Sciatic nerve (tissue), 2 donors: ENCODE measurements around the gene SYNPR. TPM values are rescaled to one million over a fixed set of nuclear protein-coding genes. Genes with fewer than 3 reads are reported as not detected.

Source experiments
- ATAC-seq: fragments of 200-7000 bp; cut with Tn5 transposase; one replicate; pipeline ENCODE4 v1.9.1; 2020; ENCODE audit warnings: mild to moderate bottlenecking, moderate library complexity
- DNase-seq: peaks from one replicate; pipeline ENCODE4 v3.0.0-alpha.2; 2020; ENCODE audit warnings: low spot score
- intact Hi-C: fragments of 100-400 bp; cut with DNase I; formaldehyde crosslinking; loops from one replicate; pipeline ENCODE4 v1.14.2; 2022
- total RNA-seq: library from RNA; stranded (reverse); fragmentation: NEBNext Ultra II Directional; extraction: Animal tissue kit (Norgen Biotek cat#: 25700); gene quantifications from one replicate; pipeline ENCODE4 v1.2.1, GENCODE V29; 2021
- donor health status: DM: no; HTN: no; CAD: no.
- donor health status: DM: no; HTN: no; CAD: no.

The SYNPR gene
- total RNA-seq, 1 donor from 2014 or later: not detected

- intact Hi-C loops: loop anchor here (10.0 kb wide), 1 partner anchor 469 kb away; no protein-coding TSS in a partner anchor
- DNase-seq: no peak
- no peak for ATAC-seq
Measured at GRCh38 chr3:63355809-63356208, 77.7 kb downstream of the SYNPR start.

GRCh38 chr3:63364495-63364894, 86.4 kb downstream of the SYNPR start:
- intact Hi-C loops: no loop called here
- ATAC-seq: no peak
- no peak for DNase-seq

GRCh38 chr3:63364910-63365309, 86.8 kb downstream of the SYNPR start:
- intact Hi-C loops: no loop called here
- no peak for DNase-seq

GRCh38 chr3:63365671-63366070, 87.6 kb downstream of the SYNPR start:
- intact Hi-C loops: no loop called here

More at GRCh38 chr3:63364910-63365309, 86.8 kb downstream of the SYNPR start:
- no peak for ATAC-seq

GRCh38 chr3:63370094-63370493, 92.0 kb downstream of the SYNPR start:
- ATAC-seq: no peak
- no peak for DNase-seq
- intact Hi-C loops: no loop called here

More at GRCh38 chr3:63365671-63366070, 87.6 kb downstream of the SYNPR start:
- DNase-seq (no peak), ATAC-seq (no peak)

GRCh38 chr3:63383040-63383439, 104.9 kb downstream of the SYNPR start:
- intact Hi-C loops: no loop called here
- no peak for ATAC-seq

GRCh38 chr3:63384382-63384781, 106.3 kb downstream of the SYNPR start:
- intact Hi-C loops: no loop called here
- DNase-seq (no peak), ATAC-seq (no peak)

More at GRCh38 chr3:63383040-63383439, 104.9 kb downstream of the SYNPR start:
- no peak for DNase-seq

- intact Hi-C loops: loop anchor here (5.0 kb wide), 1 partner anchor 1657 kb away; no protein-coding TSS in a partner anchor
- ATAC-seq (no peak), DNase-seq (no peak)
Measured at GRCh38 chr3:63385629-63386028, 107.5 kb downstream of the SYNPR start.

- intact Hi-C loops: loop anchor here (5.0 kb wide), 1 partner anchor 1656 kb away; no protein-coding TSS in a partner anchor
- ATAC-seq (no peak), DNase-seq (no peak)
Measured at GRCh38 chr3:63386568-63386967, 108.5 kb downstream of the SYNPR start.

GRCh38 chr3:63387568-63387967, 109.5 kb downstream of the SYNPR start:
- DNase-seq (no peak), ATAC-seq (no peak)
- intact Hi-C loops: loop anchor here (5.0 kb wide), 1 partner anchor 1655 kb away; no protein-coding TSS in a partner anchor

GRCh38 chr3:63390710-63391230, 112.7 kb downstream of the SYNPR start:
- intact Hi-C loops: no loop called here
- DNase-seq (no peak), ATAC-seq (no peak)

GRCh38 chr3:63395960-63396359, 117.9 kb downstream of the SYNPR start:
- ATAC-seq (no peak), DNase-seq (no peak)
- intact Hi-C loops: no loop called here

- intact Hi-C loops: no loop called here
- DNase-seq (no peak), ATAC-seq (no peak)
Measured at GRCh38 chr3:63400246-63400860, 122.2 kb downstream of the SYNPR start.

- DNase-seq: no peak
- no peak for ATAC-seq
- intact Hi-C loops: no loop called here
Measured at GRCh38 chr3:63405882-63406281, 127.8 kb downstream of the SYNPR start.

- DNase-seq (no peak), ATAC-seq (no peak)
- intact Hi-C loops: no loop called here
Measured at GRCh38 chr3:63413523-63413922, 135.4 kb downstream of the SYNPR start.

- DNase-seq (no peak), ATAC-seq (no peak)
- intact Hi-C loops: no loop called here
Measured at GRCh38 chr3:63414607-63415006, 136.5 kb downstream of the SYNPR start.

- no peak for ATAC-seq
- intact Hi-C loops: no loop called here
Measured at GRCh38 chr3:63429905-63430304, 151.8 kb downstream of the SYNPR start.

GRCh38 chr3:63430875-63431274, 152.8 kb downstream of the SYNPR start:
- DNase-seq (no peak), ATAC-seq (no peak)
- intact Hi-C loops: no loop called here

More at GRCh38 chr3:63429905-63430304, 151.8 kb downstream of the SYNPR start:
- DNase-seq: no peak

GRCh38 chr3:63437858-63438257, 159.8 kb downstream of the SYNPR start:
- DNase-seq (no peak), ATAC-seq (no peak)
- intact Hi-C loops: no loop called here

GRCh38 chr3:63438826-63439371, 160.8 kb downstream of the SYNPR start:
- no peak for DNase-seq
- intact Hi-C loops: no loop called here
- ATAC-seq: no peak
